Measurements from ENCODE around the gene TEX51.

DNA sequence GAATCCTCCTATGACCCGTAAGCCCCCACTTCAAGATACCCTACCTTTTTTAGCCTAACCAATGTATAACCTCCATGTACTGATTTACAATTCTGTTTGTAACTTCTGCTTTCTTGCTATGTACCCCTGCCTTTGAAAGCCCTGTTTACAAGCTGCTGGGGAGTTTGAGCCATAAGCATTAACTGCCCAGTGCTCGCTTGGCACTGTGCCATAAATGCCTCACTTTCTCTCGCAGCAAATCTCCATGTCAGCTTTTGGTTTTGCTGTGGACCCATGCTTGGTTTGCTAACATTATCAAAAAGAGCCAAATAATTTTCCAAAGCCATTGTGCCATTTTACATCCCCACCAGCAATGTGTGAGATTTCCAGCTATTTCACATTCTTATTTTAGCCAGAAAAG is 51.8 kb downstream of the TEX51 start:
- TF ChIP-seq, protein P1, sequence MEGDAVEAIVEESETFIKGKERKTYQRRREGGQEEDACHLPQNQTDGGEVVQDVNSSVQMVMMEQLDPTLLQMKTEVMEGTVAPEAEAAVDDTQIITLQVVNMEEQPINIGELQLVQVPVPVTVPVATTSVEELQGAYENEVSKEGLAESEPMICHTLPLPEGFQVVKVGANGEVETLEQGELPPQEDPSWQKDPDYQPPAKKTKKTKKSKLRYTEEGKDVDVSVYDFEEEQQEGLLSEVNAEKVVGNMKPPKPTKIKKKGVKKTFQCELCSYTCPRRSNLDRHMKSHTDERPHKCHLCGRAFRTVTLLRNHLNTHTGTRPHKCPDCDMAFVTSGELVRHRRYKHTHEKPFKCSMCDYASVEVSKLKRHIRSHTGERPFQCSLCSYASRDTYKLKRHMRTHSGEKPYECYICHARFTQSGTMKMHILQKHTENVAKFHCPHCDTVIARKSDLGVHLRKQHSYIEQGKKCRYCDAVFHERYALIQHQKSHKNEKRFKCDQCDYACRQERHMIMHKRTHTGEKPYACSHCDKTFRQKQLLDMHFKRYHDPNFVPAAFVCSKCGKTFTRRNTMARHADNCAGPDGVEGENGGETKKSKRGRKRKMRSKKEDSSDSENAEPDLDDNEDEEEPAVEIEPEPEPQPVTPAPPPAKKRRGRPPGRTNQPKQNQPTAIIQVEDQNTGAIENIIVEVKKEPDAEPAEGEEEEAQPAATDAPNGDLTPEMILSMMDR (IDR thresholded peaks at IDR 0.05) = no peak
- no peak for TF ChIP-seq POLR2A (IDR thresholded peaks at IDR 0.05)
- TF ChIP-seq POLR2AphosphoS5 (IDR thresholded peaks at IDR 0.05) = no peak
